Tibial nerve (tissue), 4 donors: ENCODE data around the gene SDHD.

Source experiments
- CTCF ChIP-seq, 5 experiments: fragments of 200-600 bp in 3 of 5; fragments of 450-650 bp in 2 of 5; sonication (generic) in 3 of 5; IDR thresholded peaks; one replicate each; pipeline ENCODE4 v1.5.1; 2016 to 2019; ENCODE audit warnings: antibody characterized with exemption in 5 of 5, mild to moderate bottlenecking in 3 of 5, moderate library complexity in 2 of 5
- EP300 ChIP-seq, 2 donors: sonication (generic); formaldehyde crosslinking; IDR thresholded peaks; one replicate each; pipeline ENCODE4 v1.6.1; 2017; ENCODE audit warnings: antibody characterized with exemption in 2 of 2, mild to moderate bottlenecking in 1 of 2
- POLR2A ChIP-seq, 2 donors: fragments of 450-650 bp; IDR thresholded peaks; one replicate each; pipeline ENCODE4 v1.6.1; 2017; ENCODE audit warnings: antibody characterized with exemption in 2 of 2, mild to moderate bottlenecking in 2 of 2, moderate library complexity in 2 of 2

- TF ChIP-seq CTCF (IDR thresholded peaks at IDR 0.05) (no peak), POLR2A (IDR thresholded peaks at IDR 0.05) (no peak), EP300 (IDR thresholded peaks at IDR 0.05) (no peak)
Measured at GRCh38 chr11:112123129-112123528, 36.5 kb downstream of the SDHD start.
